ENCODE data around the gene TOM1L1. TPM values are rescaled to one million over a fixed set of nuclear protein-coding genes. Genes with fewer than 3 reads are reported as not detected.

The TOM1L1 gene
- total and polyA plus RNA-seq, 8 donors, result 33.8 to 59.4 (median 49.5) TPM

GRCh38 chr17:54882950-54883349, 17.7 kb upstream of the TOM1L1 start:
- Histone ChIP-seq H3K36me3 (no peaks in the 10 kb centered on the region), H3K4me3 (no peak overlapping the region), H3K27ac (no peak overlapping the region), H3K27me3 (no peaks in the 10 kb centered on the region), H3K9me3 (no peaks in the 10 kb centered on the region), H3K4me1 (no peaks in the 10 kb centered on the region)
- TF ChIP-seq, protein P1, sequence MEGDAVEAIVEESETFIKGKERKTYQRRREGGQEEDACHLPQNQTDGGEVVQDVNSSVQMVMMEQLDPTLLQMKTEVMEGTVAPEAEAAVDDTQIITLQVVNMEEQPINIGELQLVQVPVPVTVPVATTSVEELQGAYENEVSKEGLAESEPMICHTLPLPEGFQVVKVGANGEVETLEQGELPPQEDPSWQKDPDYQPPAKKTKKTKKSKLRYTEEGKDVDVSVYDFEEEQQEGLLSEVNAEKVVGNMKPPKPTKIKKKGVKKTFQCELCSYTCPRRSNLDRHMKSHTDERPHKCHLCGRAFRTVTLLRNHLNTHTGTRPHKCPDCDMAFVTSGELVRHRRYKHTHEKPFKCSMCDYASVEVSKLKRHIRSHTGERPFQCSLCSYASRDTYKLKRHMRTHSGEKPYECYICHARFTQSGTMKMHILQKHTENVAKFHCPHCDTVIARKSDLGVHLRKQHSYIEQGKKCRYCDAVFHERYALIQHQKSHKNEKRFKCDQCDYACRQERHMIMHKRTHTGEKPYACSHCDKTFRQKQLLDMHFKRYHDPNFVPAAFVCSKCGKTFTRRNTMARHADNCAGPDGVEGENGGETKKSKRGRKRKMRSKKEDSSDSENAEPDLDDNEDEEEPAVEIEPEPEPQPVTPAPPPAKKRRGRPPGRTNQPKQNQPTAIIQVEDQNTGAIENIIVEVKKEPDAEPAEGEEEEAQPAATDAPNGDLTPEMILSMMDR (IDR thresholded peaks at IDR 0.05), result no peak
- intact Hi-C loops (cut with DNase I), result no loop called here
- no peak for DNase-seq
- ATAC-seq, result no peak

GRCh38 chr17:54883939-54884338, 16.7 kb upstream of the TOM1L1 start:
- intact Hi-C loops (cut with DNase I), result no loop called here
- ATAC-seq, result no peak

DNA sequence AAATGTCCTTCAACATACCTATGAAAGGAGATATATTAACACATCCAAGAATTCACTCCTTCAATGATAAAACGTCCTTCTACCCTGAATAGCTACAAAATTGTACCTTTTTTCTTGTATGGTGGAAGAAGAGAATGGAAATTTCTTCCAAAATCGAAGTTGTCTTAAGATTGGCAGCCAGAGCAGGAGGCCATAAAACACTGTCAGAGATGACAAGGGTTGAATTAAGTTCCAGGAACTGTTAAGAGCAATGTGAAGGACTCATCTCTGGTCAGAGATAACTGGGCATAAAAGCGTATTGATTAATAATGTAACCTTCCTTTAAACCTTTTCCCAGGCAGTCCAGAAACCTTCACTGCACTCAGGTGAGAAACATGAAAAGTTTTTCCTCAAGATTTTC, 12.9 kb upstream of the TOM1L1 start:
- DNase-seq (no peak), ATAC-seq (no peak)
- Histone ChIP-seq H3K9me3 (no peaks in the 10 kb centered on the region), H3K4me3 (no peak overlapping the region), H3K27ac (no peak overlapping the region), H3K36me3 (no peaks in the 10 kb centered on the region), H3K4me1 (no peaks in the 10 kb centered on the region), H3K27me3 (no peaks in the 10 kb centered on the region)
- intact Hi-C loops (cut with DNase I), result no loop called here
- TF ChIP-seq, protein P1 (IDR thresholded peaks at IDR 0.05), result no peak

More at GRCh38 chr17:54883939-54884338, 16.7 kb upstream of the TOM1L1 start:
- no peaks in the 10 kb centered on the region for H3K4me1 ChIP-seq
- no peaks in the 10 kb centered on the region for H3K9me3 ChIP-seq
- no peak overlapping the region for H3K27ac ChIP-seq
- H3K36me3 ChIP-seq, result no peaks in the 10 kb centered on the region
- H3K27me3 ChIP-seq, result no peaks in the 10 kb centered on the region
- no peak for DNase-seq
- TF ChIP-seq, protein P1 (IDR thresholded peaks at IDR 0.05), result no peak
- H3K4me3 ChIP-seq, result no peak overlapping the region

- Histone ChIP-seq H3K9me3 (no peaks in the 10 kb centered on the region), H3K4me1 (no peaks in the 10 kb centered on the region), H3K36me3 (no peaks in the 10 kb centered on the region), H3K4me3 (no peak overlapping the region), H3K27ac (no peak overlapping the region), H3K27me3 (no peaks in the 10 kb centered on the region)
- ATAC-seq, result no peak
- intact Hi-C loops (cut with DNase I), result no loop called here
- DNase-seq, result no peak
- TF ChIP-seq, protein P1 (IDR thresholded peaks at IDR 0.05), result no peak
These were observed 12.4 kb upstream of the TOM1L1 start for GRCh38 chr17:54888254-54888653.

DNA sequence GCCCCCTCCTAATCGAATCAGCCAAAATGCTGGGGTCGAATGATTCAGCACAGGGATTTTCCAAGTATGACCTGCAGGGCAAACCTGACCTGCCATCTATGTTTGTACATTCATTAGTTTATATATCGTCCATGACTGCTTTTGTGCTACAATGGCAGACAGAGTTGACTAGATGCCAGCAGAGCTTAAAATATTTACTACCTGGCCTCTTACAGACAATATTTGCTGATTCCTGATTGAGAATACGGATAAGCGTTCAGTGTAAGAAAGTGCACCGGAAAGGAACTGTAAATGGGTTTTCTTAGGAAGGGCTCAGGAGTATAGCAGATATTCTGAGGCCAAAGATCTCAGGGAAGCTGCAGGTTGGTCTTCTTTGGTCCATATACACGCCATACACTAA, 11.7 kb upstream of the TOM1L1 start:
- intact Hi-C loops (cut with DNase I), result no loop called here
- ATAC-seq (no peak), DNase-seq (no peak)
- no peak overlapping the region for H3K27ac ChIP-seq
- TF ChIP-seq, protein P1 (IDR thresholded peaks at IDR 0.05), result no peak
- H3K4me1 ChIP-seq, result no peaks in the 10 kb centered on the region
- H3K36me3 ChIP-seq, result no peaks in the 10 kb centered on the region
- no peaks in the 10 kb centered on the region for H3K27me3 ChIP-seq
- H3K9me3 ChIP-seq, result no peaks in the 10 kb centered on the region
- H3K4me3 ChIP-seq, result no peak overlapping the region

All from left lung (tissue), 10 donors.